GM10847 (cell line): Measurements from ENCODE around the gene MAGI3.

Experiments used
- POLR2A ChIP-seq: IDR thresholded peaks from 2 replicates; pipeline ENCODE4 v1.6.1; 2011; ENCODE audit not compliant: insufficient read length; ENCODE audit errors: extremely low read depth

Gene MAGI3

DNA sequence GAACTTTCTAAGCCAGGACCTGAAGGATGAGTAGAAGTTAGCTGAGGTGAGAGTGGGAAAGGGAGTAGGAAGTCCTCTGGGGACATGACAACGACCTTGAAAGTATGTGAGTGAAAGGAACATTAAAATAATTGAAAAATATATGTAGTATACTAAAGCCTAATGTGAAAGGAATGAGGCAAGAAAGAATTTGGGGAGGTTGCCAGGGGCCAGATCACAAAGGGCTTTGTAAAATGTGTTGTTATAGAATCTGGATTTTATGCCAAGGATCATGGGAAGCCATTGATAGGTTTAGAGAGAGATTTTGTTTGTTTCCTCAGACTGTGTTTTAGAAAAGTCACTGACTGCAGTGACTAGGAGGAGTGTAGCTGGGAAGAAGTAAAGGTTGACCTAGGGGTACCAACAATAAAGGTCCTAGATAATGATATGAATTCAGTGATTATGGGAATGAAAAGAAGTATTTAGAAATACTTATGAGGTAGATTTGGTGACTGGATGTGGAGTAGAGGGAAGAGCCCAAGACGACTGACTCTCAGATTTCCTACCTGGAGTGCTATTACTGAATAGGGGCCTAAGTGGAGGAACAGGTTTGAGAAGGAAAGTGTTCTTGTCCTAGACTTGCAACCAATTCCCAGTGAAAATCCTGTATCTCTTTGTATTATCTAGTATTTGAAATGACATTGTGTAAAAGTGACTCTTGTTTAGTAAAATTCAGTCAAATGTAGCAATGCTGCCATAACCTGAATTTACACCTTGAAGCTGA lies 189.1 kb downstream of the MAGI3 start:
- no peak for TF ChIP-seq POLR2A

DNA sequence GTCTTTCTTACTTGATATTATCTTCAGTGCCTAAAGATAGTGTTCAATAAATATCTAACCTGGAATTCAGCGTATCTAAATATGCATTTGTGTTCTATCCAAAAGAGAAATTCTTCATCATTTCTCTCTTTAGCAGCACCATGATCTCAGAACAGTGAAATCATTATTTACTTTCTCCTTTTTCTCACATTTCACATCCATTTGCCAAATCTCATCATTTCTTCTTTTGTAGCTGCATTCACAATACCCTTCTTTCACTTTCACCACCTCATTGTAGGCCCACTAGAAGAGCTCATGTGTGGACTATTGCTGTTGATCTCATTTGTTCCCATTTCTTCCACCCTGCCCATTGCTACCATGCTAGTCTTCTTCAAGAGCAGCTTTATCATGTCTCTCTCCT lies 191.0 kb downstream of the MAGI3 start:
- no peak for TF ChIP-seq POLR2A

DNA sequence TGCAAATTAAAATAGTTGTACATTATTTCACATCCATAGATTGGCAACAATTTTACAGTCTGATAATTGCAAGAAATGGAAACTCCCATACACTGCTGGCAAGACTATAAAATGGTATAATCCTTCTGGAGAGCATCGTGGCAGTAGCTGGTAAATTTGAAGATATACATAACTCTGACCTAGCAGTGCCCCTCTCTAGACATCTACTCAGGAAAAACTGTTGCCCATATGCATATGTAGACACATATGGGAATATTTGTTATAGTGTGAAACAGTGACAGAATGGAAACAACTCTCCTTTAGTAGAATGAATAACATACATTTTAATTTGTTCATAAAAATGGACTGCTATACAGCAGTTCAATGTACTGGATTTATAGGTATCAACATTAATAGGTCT lies 191.8 kb downstream of the MAGI3 start:
- no peak for TF ChIP-seq POLR2A

DNA sequence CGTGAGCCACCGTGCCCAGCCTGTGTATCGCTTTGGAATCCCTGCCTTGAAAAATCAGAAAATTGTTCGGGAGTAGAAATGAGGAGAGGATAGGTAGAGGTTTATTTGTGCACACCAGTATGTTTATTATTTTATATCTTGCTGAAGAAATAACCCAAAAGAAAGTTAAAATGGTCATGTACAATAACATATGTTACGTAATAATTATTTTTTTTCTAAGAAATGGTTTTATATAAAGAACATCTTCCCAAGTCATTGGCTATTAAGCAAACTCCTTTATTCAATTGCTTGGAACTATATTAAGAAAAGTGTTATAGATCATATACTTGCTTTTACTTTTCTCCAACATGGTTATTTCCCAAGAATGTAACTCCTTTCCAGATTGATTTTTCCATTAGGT lies 197.2 kb downstream of the MAGI3 start:
- TF ChIP-seq POLR2A, result no peak

DNA sequence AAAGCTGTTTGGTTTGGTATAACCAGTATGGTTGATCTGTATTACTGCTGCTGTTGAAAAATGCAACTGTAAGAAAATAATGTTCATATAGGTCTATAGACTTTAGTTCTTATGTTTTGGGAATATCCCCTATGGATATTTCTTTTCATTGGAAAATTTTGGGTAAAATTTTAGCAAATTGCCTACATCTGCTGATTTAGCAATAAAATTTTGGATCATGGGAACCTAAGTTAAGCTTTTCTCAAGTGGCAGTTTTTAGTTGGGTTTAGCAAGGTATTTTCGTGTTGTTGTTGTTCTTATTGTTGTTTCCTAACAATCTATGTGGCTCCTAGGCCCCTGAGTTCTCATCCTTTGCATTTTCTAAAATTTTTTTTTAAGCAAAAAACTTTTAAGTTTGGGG lies 201.9 kb downstream of the MAGI3 start:
- no peak for TF ChIP-seq POLR2A

DNA sequence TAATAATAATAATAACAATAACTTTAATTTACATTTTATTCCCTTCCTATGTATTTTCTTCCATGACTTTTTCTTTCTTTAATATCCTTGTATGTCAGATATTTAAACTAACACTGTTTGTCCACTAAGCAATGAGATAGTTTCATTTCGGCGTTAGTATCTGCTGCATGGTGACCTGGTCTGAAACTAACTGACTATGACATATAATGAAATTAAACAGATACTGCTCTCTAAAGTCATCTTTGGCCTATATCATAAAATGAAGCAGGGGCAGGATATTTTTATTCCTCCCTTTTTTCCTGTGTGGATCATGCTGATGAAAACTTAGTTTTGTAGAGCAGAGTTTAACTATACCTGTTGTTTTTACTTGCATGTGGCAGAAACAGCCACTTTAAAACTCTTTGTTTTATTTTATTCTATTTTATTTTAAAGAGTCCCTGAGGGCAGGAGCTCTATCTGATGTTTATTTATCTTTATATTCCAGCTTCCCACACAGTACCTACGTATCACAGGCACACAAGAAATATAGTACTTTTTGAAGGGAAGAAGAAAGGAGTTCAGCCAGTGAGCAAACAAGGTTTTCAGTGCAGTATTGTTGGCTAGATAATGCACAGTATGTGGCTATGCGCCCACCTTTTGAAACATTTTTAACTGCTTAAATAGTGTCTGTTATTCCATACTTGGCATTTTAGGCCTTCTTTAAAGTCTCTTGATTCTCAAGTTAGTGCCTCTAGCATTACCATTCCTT lies 203.4 kb downstream of the MAGI3 start:
- no peak for TF ChIP-seq POLR2A

DNA sequence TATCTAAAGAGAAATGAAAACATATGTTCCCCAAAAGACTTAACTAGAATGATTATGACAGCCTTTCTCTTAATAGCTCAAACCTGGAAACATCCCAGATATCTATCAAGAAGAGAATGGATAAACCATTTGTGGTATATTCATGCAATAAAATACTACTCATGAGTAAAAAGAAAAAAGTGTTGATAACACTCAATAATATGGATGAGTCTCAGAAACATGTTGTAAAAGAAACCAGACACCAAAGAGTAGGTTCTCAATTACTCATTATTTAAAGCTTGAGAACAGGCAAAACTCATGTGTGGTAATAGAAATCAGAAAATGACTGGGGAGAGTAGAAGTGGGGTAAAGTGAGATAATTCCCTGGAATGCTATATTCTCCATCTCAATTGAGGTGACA lies 214.8 kb downstream of the MAGI3 start:
- TF ChIP-seq POLR2A, result no peak

DNA sequence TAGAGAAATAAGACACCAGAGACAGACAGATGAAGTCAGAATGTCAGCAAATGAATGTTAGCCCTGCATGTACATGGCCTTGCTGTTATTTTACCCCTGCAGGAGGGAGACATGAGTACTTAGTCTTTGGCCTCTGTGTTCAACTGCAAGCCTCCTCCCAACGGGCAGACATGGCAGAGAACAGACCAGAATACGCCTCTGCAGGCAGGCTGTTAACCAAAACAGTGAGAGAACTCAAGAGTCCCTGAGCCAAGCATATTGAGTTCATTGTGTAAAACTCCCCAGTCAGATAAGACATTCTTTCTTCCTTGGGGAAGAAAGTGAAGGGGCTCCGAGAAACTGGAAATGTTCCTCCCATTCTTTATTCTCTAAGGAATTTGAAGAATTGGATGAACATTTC lies 218.1 kb downstream of the MAGI3 start:
- TF ChIP-seq POLR2A, result no peak

DNA sequence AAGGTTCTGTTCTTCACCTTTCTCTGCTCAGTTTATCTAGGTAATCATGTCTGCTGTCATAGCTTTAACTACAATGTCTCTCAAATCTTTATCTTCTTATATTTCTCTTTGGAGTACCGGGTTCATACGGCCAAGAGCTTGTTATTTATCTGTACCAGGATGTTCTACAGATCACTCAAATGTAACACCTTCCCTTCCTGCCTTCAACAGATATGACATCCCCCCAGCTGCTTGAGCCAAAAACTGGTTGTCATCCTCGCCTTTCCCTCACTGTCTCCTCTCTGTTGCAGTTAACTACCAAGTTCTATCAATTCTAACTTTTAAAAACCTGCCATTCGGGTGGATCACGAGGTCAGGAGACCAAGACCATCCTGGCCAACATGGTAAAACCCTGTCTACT lies 220.1 kb downstream of the MAGI3 start:
- no peak for TF ChIP-seq POLR2A

DNA sequence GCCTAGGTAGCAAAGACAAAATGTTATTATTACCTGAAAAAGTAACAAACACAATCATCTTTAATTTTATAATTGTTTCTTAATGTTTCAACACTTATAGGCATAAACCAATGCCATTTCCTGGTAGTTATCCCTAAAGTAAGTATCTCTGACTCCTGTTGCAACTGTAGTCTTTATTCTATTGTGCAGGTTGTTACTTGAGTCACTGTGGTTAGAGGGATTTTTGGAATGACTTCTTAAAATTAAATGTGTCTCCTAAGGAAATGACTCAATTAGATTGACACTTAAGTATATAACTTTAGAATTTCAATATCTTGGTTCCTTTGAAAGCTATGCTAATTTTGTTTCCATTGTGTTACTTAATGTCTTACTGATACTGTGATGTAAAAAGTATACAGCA lies 225.1 kb downstream of the MAGI3 start:
- no peak for TF ChIP-seq POLR2A

DNA sequence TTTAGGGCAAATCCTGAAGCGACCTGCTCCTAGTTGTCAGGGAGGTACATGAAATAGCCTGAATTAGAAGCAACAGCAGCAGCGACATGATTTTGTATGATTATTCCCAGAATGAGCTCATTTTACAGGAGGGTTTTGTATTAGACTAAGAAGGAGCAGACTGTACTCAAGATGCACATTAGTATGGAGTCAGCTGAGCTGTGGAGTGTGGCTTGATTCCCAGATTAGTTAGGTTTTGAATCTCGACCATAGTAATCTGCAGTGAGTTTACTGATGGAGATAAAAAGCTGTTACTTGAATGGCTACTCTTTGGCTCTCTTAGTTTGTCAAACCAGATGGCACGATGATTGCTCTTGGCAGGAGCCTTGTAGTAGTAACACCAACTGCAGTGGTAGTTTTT lies 225.8 kb downstream of the MAGI3 start:
- no peak for TF ChIP-seq POLR2A

DNA sequence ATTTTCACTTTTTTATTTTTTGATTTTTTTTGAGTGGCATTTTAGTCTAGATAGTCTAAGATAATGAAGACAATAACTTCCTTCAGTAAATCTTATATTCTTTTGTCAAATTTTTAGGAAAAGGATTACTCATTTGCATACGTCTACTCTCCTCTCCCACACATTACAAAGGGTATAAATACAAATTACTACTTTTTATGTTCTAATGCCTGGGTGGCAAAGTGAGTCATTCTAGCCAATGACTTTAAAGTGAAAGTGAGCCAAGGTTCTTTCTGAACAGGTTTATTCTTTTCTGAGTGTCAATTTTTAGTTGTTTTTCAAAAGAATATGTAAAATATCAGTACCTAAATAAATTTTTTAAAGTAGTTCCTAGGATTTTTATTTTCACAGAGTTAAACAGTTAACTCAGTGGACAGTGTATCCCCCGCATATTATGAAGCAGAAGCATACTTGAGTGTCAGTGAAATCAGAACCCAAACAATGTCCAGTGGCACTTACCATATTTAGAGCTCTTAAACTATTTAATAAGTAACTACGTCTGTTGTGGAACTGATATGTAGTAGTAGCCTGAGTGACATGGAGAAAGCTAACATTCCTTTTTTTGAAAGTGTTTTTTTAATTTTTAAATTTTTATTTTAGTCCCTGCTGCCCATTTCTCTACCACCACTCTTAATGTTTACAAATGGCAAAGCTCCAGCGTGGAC lies 227.3 kb downstream of the MAGI3 start:
- no peak for TF ChIP-seq POLR2A

DNA sequence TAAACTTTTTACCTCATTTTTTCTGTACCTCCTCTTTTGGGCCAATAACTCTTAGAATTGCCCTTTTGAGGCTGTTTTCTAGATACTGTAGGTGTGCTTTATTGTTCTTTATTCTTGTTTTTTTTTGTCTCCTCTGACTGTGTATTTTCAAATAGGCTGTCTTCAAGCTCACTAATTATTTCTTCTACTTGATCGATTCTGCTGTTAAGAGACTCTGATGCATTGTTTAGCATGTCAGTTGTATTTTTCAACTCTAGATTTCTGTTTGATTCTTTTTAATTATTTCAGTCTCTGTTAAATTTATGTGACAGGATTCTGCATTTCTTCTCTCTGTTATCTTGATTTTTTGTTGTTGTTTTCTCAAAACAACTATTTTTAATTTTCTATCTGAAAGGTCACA lies 238.7 kb downstream of the MAGI3 start:
- TF ChIP-seq POLR2A, result no peak

DNA sequence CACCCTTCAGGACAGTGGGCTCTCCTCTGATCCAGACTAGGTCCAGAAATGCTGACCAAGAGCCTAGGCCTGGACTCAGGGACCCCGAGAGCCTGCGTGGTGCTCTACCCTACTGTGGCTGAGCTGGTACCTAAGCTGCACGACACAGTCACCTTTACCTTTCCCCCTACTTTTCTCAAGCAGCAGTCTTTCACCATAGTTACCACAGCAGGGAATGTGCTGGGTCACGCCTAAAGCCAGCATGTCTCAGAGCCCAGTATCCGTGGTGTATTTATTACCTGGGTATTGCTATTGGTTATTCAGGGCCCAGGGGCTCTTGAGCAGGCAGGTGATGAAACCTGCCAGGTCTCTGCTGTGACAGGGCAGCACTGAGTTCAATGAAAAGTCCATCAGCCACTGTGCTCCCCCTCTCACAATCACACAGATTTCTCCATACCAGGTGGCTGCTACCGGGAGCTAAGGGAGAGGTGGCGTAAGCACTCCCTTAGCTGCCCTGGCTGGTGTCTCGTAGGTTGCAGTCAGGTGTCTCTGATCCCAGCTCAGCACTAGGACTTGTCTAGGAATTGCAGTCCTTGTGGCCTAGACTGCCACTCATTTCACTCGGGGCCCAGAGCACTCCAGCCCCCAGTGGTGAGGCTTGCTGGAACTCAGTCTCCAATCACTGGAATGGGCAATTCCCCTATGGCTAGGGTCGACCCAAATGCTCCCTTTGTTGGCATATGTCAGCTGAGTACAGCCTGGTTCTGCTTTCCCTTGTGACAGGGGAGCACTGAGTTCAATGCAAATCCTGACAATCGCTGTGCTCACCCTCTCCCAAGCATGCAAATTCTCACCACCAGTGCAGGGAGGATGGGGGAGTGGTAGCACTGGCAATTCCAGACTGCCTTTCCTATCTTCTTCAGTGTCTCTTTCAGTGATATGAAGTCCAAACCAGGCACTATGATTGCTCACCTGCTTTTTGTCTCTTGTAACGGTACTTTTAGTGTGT lies 240.3 kb downstream of the MAGI3 start:
- TF ChIP-seq POLR2A, result no peak

DNA sequence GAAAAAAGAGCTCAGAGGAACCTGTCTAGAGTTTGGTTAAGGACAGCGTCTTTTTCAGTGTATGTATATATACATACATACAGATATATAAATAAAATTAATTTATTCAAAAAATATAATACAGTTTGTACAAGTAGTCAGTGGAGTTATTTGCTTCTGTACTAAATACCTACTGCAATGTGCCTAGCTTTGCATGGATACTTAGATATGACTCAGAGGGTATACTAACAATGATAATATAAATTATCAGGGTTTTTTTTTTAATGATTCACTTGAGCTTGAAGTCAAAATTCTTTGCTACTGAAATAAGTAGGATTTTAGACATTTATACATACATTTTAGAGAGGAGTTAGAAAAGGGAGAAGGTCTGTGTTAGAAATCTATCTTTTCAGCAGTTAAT lies 251.1 kb downstream of the MAGI3 start:
- no peak for TF ChIP-seq POLR2A
